DND-41 (cell line): Measurements from ENCODE around the gene ARAP1.

Experiments used
- EZH2 ChIP-seq: IDR thresholded peaks from 3 replicates; pipeline ENCODE4 v1.6.1; 2012; ENCODE audit warnings: borderline replicate concordance, low read depth, mild to moderate bottlenecking, moderate library complexity, low read length, inconsistent platforms; ENCODE audit not compliant: severe bottlenecking
- TF ChIP-seq, protein P1 (sequence below): IDR thresholded peaks from 2 replicates; pipeline ENCODE4 v1.5.1; 2012; ENCODE audit warnings: borderline replicate concordance, low read length, moderate library complexity, mild to moderate bottlenecking; ENCODE audit not compliant: poor library complexity, severe bottlenecking; ENCODE audit errors: extremely low read depth

DNA sequence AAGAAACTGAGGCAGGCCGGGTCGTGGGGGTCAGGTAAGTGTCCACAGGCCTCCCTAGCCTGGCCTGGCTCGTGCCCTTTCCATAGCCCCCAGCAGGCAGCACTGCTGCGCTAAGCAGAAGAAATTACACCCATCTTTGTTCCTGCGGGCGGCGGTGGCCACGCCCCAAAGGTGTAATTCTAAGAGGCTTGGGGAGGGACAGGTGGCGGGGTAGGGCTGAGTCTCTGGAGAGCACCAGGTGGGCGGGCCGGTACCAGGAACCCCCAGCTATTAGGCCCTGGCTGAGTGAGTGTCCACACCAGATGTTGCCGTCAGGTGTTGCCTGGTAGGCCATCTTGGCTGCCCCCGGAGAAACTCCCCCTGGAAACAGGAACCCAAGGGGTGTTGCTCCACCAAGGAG is 12.3 kb upstream of the ARAP1 start:
- TF ChIP-seq, protein P1, sequence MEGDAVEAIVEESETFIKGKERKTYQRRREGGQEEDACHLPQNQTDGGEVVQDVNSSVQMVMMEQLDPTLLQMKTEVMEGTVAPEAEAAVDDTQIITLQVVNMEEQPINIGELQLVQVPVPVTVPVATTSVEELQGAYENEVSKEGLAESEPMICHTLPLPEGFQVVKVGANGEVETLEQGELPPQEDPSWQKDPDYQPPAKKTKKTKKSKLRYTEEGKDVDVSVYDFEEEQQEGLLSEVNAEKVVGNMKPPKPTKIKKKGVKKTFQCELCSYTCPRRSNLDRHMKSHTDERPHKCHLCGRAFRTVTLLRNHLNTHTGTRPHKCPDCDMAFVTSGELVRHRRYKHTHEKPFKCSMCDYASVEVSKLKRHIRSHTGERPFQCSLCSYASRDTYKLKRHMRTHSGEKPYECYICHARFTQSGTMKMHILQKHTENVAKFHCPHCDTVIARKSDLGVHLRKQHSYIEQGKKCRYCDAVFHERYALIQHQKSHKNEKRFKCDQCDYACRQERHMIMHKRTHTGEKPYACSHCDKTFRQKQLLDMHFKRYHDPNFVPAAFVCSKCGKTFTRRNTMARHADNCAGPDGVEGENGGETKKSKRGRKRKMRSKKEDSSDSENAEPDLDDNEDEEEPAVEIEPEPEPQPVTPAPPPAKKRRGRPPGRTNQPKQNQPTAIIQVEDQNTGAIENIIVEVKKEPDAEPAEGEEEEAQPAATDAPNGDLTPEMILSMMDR: no peak
- no peak for TF ChIP-seq EZH2
